Middle frontal gyrus (tissue), 1 donor: ENCODE measurements around the gene CIROP.

ENCODE experiments used
- DNase-seq: peaks from one replicate; pipeline ENCODE4 v3.0.0-alpha.2; 2015; ENCODE audit warnings: low spot score; ENCODE audit errors: extremely low spot score

Gene CIROP

GRCh38 chr14:23067847-23068788 lies 36.7 kb downstream of the CIROP start:
- DNase-seq = no peak

- DNase-seq = no peak
These were observed 37.7 kb downstream of the CIROP start for GRCh38 chr14:23066855-23067744.

GRCh38 chr14:23066368-23066767 lies 38.4 kb downstream of the CIROP start:
- no peak for DNase-seq

GRCh38 chr14:23063601-23064000 lies 41.2 kb downstream of the CIROP start:
- DNase-seq = no peak

- DNase-seq = no peak
These were observed 42.8 kb downstream of the CIROP start for GRCh38 chr14:23062002-23062401.

GRCh38 chr14:23060536-23061260 lies 44.1 kb downstream of the CIROP start:
- DNase-seq = no peak

GRCh38 chr14:23058654-23059504 lies 45.9 kb downstream of the CIROP start:
- DNase-seq = no peak

- DNase-seq = peak; percentile 77
These were observed 46.8 kb downstream of the CIROP start for GRCh38 chr14:23057757-23058653.

GRCh38 chr14:23056956-23057756 lies 47.6 kb downstream of the CIROP start, which contains the start of gene CDH24:
Gene CDH24 (minus strand): TSS chr14:23057520. CDS start chr14:23055733, 1,787 bp downstream.
- no peak for DNase-seq

- no peak for DNase-seq
These were observed 48.4 kb downstream of the CIROP start for GRCh38 chr14:23056145-23056955.

- no peak for DNase-seq
These were observed 49.1 kb downstream of the CIROP start for GRCh38 chr14:23055621-23056144.

- no peak for DNase-seq
These were observed 49.6 kb downstream of the CIROP start for GRCh38 chr14:23055147-23055550.

GRCh38 chr14:23054000-23054811 lies 50.6 kb downstream of the CIROP start:
- DNase-seq = no peak

GRCh38 chr14:23053426-23053825 lies 51.4 kb downstream of the CIROP start:
- no peak for DNase-seq

GRCh38 chr14:23052671-23053070 lies 52.1 kb downstream of the CIROP start:
- DNase-seq = no peak

GRCh38 chr14:23052182-23052623 lies 52.6 kb downstream of the CIROP start:
- no peak for DNase-seq
